Midbrain (tissue), 1 donor: ENCODE data around the gene ACVR1.
"Not testable (repeated sequence)": the region's sequence is repeated elsewhere in the genome, so short reads cannot be mapped to it uniquely, and the experiment has no call there.

Experiments used
- DNase-seq: peaks from one replicate; lab custom pipeline; 2025; lab: John Stamatoyannopoulos, UW

ACVR1 gene

DNA sequence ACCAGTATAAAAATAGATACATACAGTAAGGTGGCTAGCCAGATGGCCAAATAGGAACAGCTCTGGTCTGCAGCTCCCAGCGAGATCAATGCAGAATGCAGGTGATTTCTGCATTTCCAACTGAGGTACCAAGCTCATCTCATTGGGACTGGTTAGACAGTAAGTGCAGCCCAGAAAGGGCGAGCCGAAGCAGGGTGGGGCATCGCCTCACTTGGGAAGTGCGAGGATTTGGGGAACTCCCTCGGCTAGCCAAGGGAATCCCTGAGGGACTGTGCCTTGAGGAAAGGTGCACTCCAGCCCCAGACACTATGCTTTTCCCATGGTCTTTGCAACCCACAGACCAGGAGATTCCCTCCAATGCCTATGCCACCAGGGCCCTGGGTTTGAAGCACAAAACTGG is 172.0 kb downstream of the ACVR1 start:
- DNase-seq: not testable (repeated sequence)

DNA sequence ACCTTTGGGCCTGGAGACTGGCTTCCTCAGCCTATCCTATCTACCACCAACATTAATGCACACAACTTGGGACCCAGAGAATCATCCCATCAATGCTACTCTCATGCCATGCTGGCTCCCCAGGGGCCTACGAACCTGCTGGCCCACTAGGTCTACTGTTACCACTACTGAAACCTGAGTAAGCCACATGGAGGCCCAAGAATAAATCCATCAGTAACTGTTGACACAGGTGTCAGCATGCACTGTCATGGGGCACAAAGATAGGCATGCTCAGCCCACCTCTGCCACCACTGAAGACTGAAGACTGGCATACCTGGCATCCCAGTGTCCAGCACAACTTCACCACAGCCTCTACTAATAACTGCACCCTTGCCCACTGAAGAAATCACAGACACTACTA is 176.3 kb downstream of the ACVR1 start:
- DNase-seq: no peak

DNA sequence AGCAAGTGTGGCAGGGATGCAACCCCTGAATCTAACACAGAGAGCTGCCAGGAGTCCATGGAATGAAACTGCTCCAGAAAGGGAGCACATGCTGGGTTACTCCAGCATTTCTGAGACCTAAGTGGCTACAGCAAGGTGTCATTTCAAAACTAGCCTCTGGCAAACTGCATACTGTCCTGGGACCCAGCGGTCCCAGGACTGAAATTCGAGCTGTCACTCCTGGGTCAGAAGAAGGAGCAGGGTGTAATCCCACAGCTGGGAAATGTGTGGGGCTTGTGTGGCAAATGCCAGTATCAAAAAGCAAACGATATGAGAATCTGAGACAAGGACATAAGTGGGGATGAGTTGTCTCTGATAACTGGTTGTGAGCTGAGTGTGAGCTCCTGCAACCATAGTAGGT is 177.1 kb downstream of the ACVR1 start:
- DNase-seq: no peak

DNA sequence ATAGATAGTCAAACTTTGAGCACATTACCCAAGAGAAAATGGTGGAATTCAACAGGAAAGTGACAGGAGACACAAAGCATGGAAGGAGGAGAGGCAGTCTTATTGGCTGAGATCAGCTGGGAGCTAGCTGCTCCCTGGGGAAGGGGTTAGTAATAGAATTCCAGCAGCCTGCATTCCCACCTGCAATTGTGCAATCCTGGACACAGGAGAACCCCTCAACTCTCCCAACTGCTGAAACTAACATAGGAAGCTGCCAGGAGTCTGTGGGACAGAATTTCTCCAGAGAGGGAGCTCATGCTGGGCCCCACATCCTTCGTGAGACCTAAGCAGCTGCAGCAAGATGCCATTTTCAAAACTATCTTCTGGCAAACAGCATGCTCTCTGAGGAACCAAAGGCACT is 177.7 kb downstream of the ACVR1 start:
- no peak for DNase-seq

DNA sequence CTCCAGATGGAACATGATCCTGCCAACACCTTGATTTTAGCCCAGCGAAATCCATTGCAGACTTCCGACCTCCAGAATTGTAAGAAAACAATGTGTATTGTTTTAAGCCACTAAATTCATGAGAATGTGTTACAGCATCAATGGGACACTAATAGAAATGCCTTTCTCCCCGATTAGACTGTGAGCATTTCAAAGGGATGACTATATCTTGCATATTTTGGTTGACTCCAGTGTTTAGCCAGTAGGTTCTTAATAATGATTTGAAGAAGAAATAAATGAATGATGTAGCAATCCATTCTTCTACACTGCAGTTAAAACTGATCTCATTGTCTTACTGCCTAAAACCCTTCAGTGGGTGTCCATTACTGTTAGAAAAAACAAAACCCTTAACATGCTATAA is 180.1 kb downstream of the ACVR1 start:
- DNase-seq: no peak

DNA sequence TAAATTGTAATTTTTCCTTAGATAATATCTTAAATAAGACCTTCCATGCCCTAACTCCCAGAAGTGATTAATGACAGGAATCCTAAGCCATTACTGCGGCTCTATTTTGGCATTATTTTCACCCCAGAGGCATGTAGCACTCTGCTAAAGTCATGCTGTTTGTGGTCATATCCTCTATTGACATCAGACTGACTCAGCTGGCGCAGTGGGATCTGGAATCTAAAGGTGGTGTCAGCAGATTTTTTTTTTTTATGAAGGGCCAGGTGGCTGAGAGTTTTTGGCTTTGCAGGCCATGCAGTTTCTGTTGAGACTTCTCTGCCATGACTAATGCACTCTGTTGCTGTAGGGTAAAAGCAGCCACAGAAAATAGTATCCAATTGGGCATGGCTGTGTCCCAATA is 183.4 kb downstream of the ACVR1 start:
- no peak for DNase-seq

DNA sequence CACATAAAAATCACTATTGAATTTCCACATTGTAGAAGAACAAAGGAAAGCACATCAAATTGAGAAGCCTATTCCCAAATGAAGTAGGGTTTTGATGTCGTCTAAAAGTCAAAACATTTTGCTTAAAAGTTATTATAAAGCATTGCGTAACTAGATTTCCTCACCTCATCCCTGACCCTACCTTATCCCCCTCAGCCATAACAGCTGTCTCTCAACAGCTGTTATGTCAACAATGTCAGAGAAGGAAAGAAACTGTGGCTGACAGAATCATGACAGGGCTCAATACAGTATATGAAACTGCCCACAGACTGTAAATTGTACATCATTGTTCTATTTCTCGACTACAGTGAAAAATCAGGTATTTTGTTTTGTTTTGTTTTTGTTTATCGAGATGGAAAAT is 184.4 kb downstream of the ACVR1 start:
- DNase-seq: no peak

DNA sequence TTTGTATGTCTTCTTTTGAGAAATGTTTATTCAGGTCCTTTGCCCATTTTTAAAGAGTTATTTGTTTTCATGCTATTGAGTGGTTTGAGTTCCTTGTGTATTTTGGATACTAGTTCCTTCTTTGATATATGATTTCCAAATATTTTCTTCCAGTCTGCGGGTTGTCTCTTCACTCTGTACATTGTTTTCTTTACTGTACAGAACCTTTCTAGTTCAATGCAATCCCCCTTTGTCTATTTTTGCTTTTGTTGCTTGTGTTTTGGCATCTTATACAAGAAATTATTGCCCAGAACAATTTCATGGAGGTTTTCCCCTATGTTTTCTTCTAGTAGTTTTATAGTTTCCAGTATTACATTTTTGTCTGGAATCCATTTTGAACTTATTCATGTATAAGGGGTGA is 185.0 kb downstream of the ACVR1 start:
- DNase-seq: no peak
